ENCODE measurements around the gene PSMD1.
"Not testable (repeated sequence)": the region's sequence is repeated elsewhere in the genome, so short reads cannot be mapped to it uniquely, and the experiment has no call there.

PSMD1 gene

GRCh38 chr2:231058761-231059550, 2.3 kb downstream of the PSMD1 start:
- no peak for DNase-seq

- no peak for DNase-seq
These were observed 3.1 kb downstream of the PSMD1 start for GRCh38 chr2:231059756-231060155.

GRCh38 chr2:231062776-231063175, 6.1 kb downstream of the PSMD1 start:
- no peak for DNase-seq

DNA sequence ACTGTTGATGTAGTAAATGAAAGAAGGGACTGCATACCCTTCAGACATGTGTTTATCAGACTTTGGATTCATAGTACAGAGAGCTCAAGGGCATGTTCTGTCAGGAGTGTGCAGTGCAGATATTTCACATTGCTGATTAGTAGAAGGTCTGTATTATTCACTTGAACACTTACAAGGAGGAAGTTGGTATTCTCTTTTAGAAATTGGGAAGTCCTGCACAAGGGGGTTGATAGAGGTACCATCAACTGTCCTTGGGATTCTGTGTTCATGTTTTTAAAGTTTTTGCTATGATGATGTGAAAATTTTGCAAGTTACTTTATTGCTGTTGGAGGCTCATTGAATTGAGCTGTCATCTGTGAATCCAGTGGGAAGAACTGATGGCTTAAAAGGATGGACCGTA, 6.7 kb downstream of the PSMD1 start:
- no peak for DNase-seq

DNA sequence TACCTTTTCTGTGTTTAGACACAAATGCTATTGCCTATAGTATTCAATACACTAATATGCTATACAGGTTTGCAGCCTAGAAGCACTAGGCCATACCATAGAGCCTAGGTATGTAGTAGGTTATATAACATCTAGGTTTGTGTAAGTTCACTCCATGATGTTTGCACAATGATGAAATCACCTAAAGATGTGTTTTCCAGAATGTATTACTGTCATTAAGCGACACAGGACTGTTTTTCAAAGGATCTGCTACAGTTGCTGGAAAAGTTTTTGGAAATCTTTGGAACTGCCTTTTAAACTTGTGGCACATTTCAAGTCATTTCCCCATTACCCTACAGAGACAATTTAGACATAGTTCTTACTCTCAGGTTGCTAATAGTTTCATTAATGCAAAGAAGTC, 9.3 kb downstream of the PSMD1 start:
- no peak for DNase-seq

DNA sequence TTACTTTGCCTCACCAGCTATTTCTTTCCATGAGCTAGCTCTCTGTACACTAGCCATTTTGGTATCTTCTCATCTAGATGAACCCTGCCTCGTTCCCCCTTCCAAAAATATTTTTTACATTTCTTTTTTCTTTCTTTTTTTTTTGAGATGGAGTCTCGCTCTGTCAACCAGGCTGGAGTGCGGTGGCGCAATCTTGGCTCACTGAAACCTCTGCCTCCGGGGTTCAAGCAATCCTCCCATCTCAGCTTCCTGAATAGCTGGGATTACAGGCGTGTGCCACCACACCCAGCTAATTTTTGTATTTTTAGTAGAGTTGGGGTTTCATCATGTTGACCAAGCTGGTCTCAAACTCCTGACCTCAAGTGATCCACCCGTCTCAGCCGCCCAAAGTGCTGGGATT, 10.9 kb downstream of the PSMD1 start:
- DNase-seq: not testable (repeated sequence)

DNA sequence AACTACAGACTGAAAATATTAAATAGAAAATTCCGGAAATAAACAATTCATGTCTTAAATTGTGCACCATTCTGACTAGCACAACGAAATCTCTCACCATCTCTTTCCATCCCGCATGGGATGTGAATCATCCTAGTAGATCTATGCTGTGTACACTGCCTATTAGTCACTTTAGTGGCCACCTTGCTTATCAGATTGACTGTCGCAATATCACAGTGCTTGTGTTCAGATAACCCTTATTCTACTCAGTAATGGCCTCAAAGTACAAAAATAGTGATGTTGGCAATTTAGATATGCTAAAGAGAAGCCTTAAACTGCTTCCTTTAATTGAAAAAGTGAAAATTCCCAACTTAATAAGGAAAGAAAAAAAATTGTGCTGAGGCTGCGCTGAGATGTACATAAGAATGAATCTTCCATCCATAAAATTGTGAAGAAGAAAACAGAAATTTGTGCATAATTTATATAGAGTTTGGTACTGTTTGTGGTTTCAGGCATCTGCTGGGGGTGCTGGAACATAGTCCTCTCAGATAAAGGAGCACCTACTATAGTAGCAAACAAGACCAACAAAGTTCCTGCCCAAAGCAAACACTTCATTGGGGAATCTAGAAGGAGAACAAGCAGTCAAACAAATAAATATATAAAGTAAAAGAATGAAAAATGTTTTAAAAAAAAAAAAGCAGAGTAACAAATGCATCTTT, 12.0 kb downstream of the PSMD1 start:
- no peak for DNase-seq

GRCh38 chr2:231069379-231070054, 12.8 kb downstream of the PSMD1 start:
- no peak for DNase-seq

GRCh38 chr2:231084565-231084964, 27.9 kb downstream of the PSMD1 start:
- no peak for DNase-seq

GRCh38 chr2:231088754-231089153, 32.1 kb downstream of the PSMD1 start:
- DNase-seq: no peak

- no peak for DNase-seq
These were observed 37.3 kb downstream of the PSMD1 start for GRCh38 chr2:231093933-231094332.

DNA sequence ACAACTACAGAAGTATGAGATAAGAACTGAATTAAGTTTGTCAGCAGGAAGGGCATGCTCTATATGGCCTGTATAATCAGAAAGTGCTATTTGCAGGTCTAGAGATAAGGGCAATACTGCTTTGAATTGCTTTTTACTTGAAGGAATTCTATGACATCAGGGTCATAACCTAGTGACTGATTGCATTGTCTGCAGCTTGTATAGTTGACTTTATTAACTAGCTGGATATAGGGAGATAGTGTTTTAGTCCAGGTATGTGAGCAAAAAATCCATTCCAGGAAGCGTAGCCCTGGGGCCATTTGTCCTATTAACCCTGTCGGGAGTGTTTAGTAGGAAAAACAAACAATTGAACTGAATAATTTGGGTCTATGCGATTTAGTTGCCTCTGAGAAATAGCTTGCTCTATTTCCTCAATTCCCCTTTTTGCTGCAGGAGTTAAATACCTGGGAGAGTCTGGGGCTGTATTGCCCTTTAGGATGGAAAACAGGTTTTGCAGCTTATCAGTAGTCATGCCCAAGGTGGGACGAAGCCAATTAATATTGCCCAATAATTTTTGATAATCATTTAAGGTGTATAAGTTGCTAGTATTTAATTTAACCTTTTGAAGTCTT, 38.2 kb downstream of the PSMD1 start:
- no peak for DNase-seq

DNA sequence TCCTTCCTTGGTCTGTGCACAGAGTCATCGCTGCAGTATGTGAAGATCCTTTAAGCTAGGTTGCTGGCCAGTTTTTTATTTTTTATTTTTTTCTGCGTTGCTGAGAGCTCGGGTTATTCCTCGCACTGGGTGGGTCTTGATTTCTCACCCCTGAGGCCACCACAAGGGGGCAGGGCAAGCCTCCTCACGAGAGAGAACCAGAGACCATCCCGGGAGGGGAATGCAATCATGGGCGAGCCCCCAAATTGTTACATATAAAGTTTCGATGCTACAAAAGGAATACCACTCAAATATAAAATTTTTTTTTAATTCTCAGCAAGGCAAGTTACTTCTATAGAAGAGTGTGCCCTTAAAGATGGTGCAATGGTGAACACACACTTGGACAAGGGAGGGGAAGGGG, 43.3 kb downstream of the PSMD1 start:
- DNase-seq: no peak

- not testable (repeated sequence) for DNase-seq
These were observed 43.7 kb downstream of the PSMD1 start for GRCh38 chr2:231100321-231100720.

DNA sequence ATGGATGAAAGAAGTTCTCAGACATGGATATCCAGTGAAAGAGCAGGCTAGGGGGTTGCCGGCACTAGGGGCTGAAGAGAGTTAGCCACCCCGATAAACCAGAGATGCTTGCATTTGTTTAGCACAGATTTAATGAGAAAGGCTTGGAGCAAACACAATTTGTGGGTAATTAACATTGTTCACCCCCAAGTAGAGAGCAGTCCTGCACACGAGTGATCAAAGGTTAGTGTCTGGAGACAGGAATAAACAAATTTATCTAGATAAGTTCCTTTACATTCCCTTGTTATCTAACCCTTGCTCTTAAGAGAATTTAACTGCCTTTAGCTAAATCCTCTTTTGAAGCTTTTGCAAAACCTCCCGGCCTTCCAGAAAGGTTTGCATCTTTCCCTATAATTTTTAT, 44.3 kb downstream of the PSMD1 start:
- no peak for DNase-seq

- no peak for DNase-seq
These were observed 46.1 kb downstream of the PSMD1 start for GRCh38 chr2:231102772-231103171.

- DNase-seq: peak; percentile 34
These were observed 47.5 kb downstream of the PSMD1 start for GRCh38 chr2:231104115-231104713.

- no peak for DNase-seq
These were observed 53.9 kb downstream of the PSMD1 start for GRCh38 chr2:231110551-231110950.

- DNase-seq: no peak
These were observed 55.3 kb downstream of the PSMD1 start for GRCh38 chr2:231111987-231112386.

GRCh38 chr2:231113489-231113888, 56.8 kb downstream of the PSMD1 start:
- no peak for DNase-seq

DNA sequence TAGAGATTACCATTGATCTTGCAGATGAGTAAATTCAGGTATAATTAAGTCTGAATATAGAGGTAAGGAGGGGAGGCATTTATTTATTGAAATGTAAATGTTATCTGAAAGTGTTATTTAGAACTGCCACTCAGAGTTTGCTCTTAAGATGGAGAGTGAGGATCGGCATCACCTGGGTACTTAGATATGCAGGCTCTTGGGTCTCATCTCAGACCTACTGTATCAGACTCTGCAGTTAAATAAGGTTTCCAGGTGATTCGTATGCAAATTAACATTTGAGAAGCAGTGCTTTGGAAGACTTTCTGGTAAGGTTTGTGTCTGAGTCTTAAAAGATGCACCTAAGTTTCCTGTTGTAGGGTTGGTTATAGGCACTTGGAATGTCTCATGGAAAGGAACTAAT, 59.0 kb downstream of the PSMD1 start:
- no peak for DNase-seq

- DNase-seq: no peak
These were observed 60.5 kb downstream of the PSMD1 start for GRCh38 chr2:231117148-231117547.

All from T-helper 9 cell (primary cell).